Measurements from ENCODE around the gene CBLC. TPM values are rescaled to one million over a fixed set of nuclear protein-coding genes. Genes with fewer than 3 reads are reported as not detected.

Gene CBLC
- not detected in 2 replicates for polyA plus RNA-seq
- polyA minus RNA-seq: not detected in 2 replicates

- no peak within 1 kb of the TSS for H3K27ac ChIP-seq (ENCODE audit: low read length)
Measured at GRCh38 chr19:44777715-44778347, at the start of gene CBLC. CBLC (plus strand) TSS chr19:44777890; CDS start chr19:44777932, 42 bp downstream.

GRCh38 chr19:44728178-44728577, 49.5 kb upstream of the CBLC start:
- H3K27me3 ChIP-seq (ENCODE audit: insufficient read depth, low read depth, low read length): no peaks in the 10 kb centered on the region
- no peak overlapping the region for H2AFZ ChIP-seq (ENCODE audit: low read depth, low read length)
- H3K36me3 ChIP-seq (ENCODE audit: insufficient read depth, low read length): no peaks in the 10 kb centered on the region
- no peak for TF ChIP-seq MXI1 (conservative IDR thresholded peaks at IDR 0.05; ENCODE audit: poor library complexity, severe bottlenecking)
- TF ChIP-seq EZH2 (IDR thresholded peaks at IDR 0.05; ENCODE audit: borderline replicate concordance, insufficient read depth, low read length, poor library complexity, severe bottlenecking): no peak
- no peak for TF ChIP-seq SMC3 (conservative IDR thresholded peaks at IDR 0.05; ENCODE audit: poor library complexity)
- no peak for TF ChIP-seq REST (IDR thresholded peaks at IDR 0.05; ENCODE audit: borderline replicate concordance)
- no peak for TF ChIP-seq TAF1 (IDR thresholded peaks at IDR 0.05; ENCODE audit: low read depth)

More at GRCh38 chr19:44777715-44778347, at the start of gene CBLC:
- Histone ChIP-seq H4K20me1 (ENCODE audit: insufficient read depth) (no peaks in the 10 kb centered on the region), H3K9me2 (ENCODE audit: insufficient read depth, low read length) (no peaks in the 10 kb centered on the region), H2AFZ (ENCODE audit: low read depth, low read length) (no peak within 1 kb of the TSS), H3K9me3 (ENCODE audit: low read length) (no peaks in the 10 kb centered on the region), H3K9ac (ENCODE audit: low read length) (no peak within 1 kb of the TSS), H3K79me2 (replicated peaks; ENCODE audit: insufficient read depth, low read length) (no peaks in the 10 kb centered on the region), H3K4me3 (ENCODE audit: low read length) (no peak within 1 kb of the TSS), H3K27me3 (ENCODE audit: insufficient read depth, low read depth, low read length) (peaks cover 5% of the 10 kb centered on the region), H3K36me3 (ENCODE audit: insufficient read depth, low read length) (no peaks in the 10 kb centered on the region), H3K4me2 (ENCODE audit: low read length) (no peak within 1 kb of the TSS), H3F3A (ENCODE audit: insufficient read depth, low read length, poor library complexity, severe bottlenecking) (no peaks in the 10 kb centered on the region)
- TF ChIP-seq EZH2 (IDR thresholded peaks at IDR 0.05; ENCODE audit: borderline replicate concordance, insufficient read depth, low read length, poor library complexity, severe bottlenecking): no peak
- TF ChIP-seq REST (IDR thresholded peaks at IDR 0.05; ENCODE audit: borderline replicate concordance): no peak
- TF ChIP-seq POLR2AphosphoS5 (IDR thresholded peaks at IDR 0.05): no peak
- TF ChIP-seq MXI1 (conservative IDR thresholded peaks at IDR 0.05; ENCODE audit: poor library complexity, severe bottlenecking): no peak
- TF ChIP-seq CTCF (IDR thresholded peaks at IDR 0.05; ENCODE audit: poor library complexity, severe bottlenecking): no peak
- TF ChIP-seq RAD21 (conservative IDR thresholded peaks at IDR 0.05): no peak
- no peak for TF ChIP-seq SMC3 (conservative IDR thresholded peaks at IDR 0.05; ENCODE audit: poor library complexity)
- TF ChIP-seq TAF1 (IDR thresholded peaks at IDR 0.05; ENCODE audit: low read depth): no peak
- no peak for TF ChIP-seq EP300 (conservative IDR thresholded peaks at IDR 0.05; ENCODE audit: poor library complexity, severe bottlenecking)

More at GRCh38 chr19:44728178-44728577, 49.5 kb upstream of the CBLC start:
- no peaks in the 10 kb centered on the region for H3K9me3 ChIP-seq (ENCODE audit: low read length)
- no peak overlapping the region for H3K9ac ChIP-seq (ENCODE audit: low read length)
- no peak overlapping the region for H3K4me3 ChIP-seq (ENCODE audit: low read length)
- H3K27ac ChIP-seq (ENCODE audit: low read length): no peak overlapping the region
- no peaks in the 10 kb centered on the region for H3F3A ChIP-seq (ENCODE audit: insufficient read depth, low read length, poor library complexity, severe bottlenecking)
- no peak overlapping the region for H3K4me2 ChIP-seq (ENCODE audit: low read length)
- H4K20me1 ChIP-seq (ENCODE audit: insufficient read depth): no peaks in the 10 kb centered on the region
- H3K9me2 ChIP-seq (ENCODE audit: insufficient read depth, low read length): no peaks in the 10 kb centered on the region
- no peaks in the 10 kb centered on the region for H3K79me2 ChIP-seq (replicated peaks; ENCODE audit: insufficient read depth, low read length)

All from neural cell (in vitro differentiated cells).